ENCODE data around the gene KBTBD13.
A peak's percentile ranks its signal among the peaks of the same experiment; 100 is the strongest.
"Not testable (repeated sequence)": the region's sequence is repeated elsewhere in the genome, so short reads cannot be mapped to it uniquely, and the experiment has no call there.

KBTBD13 gene

DNA sequence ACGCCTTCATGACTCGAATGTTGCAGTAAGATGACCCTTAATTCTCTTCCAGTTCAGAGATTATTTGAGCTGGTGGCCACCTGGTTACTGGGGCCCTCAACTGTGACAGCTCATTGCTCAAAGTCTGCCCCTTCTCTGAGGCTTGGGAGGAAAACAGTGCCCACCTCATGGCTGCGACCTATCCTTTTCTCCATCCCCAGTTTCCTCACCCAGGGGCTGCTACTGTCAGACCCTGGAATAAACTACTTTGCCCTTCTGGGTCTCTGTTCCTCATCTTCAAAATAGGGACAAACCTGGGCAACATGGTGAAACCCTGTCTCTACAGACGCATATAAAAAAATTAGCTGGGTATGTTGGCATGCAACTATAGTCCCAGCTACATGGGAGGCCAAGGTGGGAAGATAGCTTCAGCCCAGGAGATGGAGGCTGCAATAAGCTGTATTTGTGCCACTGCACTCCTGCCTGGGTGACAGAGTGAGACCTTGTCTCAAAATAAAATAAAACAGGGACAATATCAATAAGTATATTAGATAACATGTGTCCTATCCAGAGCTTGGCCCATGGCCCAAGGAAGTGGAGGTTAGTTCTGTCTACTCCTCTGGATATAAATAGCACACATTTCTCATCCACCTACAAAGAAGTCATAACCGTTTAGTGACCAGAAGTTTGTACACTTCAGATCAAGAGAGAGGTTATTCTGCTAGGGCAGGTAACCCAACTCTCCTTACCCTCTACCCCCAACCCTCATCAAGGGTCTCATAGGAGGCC, 6.6 kb upstream of the KBTBD13 start:
- no peak for DNase-seq

DNA sequence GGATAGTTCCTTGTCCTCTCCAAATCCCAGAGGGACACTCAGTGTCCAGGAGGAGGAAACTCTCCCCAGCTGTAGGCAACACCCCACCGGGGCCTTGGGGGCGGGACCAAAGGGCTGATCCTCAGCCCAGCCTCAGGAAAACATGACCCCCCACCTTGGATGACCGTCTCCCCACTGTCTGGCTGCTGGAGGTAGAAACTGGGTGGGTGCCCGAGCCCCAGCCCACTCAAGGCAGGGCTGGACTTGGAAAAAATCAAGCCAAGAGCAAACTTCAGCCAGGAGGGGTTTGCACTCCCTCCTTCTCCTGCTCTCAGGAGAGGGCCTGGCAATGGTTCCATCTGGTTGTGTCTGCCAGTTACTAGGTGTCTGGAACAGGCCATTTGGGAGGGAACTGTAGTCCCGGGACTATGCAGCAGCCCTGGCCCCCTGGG, 5.2 kb upstream of the KBTBD13 start:
- DNase-seq: no peak

DNA sequence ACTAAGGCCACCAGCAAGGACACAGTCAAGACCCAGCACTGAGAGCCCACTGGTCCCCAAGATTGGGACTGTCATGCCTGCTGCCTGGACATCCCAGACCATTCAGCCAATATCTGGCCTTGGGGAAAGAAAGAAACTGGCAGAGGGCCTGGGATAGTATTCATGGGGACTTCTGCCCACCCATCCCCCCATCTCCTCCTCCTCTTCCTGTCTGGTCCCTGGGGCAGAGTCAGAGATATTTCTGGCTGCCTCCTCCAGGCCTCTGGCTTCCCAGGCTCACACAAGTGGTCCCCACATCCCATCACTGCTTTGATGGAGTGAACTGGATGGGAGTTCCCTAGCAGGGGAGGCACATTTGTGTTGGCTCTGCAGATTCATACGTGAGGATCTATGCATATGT, 4.5 kb upstream of the KBTBD13 start:
- peak; percentile 38 for DNase-seq

DNA sequence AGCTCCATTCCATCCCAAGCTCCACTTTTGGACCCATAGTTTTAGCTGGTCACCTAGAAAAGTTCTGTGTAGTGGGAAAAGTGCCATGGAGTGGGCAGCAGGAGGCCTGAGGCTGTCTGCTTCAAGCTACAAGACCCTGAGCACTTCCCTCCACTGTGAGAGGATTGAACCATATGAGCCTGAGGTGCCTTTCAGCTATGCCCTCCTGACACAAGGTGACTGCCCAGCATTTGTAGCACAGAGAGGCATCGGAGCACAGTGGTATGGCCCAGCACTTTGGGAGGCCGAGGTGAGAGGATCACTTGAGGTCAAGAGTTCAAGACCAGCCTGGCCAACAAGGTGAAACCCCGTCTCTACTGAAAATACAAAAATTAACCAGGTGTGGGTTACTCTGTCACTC, 3.9 kb upstream of the KBTBD13 start:
- DNase-seq: no peak

DNA sequence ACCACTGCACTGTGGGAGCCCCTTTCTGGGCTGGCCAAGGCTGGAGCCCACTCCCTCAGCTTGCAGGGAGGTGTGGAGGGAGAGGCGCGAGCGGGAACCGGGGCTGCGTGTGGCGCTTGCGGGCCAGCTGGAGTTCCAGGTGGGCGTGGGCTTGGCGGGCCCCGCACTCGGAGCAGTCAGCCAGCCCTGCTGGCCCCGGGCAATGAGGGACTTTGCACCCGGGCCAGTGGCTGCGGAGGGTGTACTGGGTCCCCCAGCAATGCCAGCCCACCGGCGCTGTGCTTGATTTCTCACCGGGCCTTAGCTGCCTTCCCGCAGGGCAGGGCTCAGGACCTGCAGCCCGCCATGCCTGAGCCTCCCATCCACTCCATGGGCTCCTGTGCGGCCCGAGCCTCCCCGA, 1.6 kb upstream of the KBTBD13 start:
- not testable (repeated sequence) for DNase-seq

DNA sequence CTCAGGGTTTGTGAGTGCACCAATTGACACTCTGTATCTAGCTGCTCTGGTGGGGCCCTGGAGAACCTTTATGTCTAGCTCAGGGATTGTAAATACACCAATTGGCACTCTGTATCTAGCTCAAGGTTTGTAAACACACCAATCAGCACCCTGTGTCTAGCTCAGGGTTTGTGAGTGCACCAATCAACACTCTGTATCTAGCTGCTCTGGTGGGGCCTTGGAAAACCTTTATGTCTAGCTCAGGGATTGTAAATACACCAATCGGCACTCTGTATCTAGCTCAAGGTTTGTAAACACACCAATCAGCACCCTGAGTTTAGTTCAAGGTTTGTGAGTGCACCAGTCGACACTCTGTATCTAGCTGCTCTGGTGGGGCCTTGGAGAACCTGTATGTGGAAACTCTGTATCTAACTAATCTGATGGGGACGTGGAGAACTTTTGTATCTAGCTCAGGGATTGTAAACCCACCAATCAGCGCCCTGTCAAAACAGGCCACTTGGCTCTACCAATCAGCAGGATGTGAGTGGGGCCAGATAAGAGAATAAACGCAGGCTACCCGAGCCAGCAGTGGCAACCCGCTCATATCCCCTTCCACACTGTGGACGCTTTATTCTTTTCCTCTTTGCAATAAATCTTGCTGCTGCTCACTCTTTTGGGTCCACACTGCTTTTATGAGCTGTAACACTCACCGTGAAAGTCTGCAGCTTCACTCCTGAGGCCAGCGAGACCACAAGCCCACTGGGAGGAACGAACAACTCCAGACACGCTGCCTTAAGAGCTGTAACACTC, 745 bp upstream of the KBTBD13 start:
- DNase-seq: not testable (repeated sequence)

DNA sequence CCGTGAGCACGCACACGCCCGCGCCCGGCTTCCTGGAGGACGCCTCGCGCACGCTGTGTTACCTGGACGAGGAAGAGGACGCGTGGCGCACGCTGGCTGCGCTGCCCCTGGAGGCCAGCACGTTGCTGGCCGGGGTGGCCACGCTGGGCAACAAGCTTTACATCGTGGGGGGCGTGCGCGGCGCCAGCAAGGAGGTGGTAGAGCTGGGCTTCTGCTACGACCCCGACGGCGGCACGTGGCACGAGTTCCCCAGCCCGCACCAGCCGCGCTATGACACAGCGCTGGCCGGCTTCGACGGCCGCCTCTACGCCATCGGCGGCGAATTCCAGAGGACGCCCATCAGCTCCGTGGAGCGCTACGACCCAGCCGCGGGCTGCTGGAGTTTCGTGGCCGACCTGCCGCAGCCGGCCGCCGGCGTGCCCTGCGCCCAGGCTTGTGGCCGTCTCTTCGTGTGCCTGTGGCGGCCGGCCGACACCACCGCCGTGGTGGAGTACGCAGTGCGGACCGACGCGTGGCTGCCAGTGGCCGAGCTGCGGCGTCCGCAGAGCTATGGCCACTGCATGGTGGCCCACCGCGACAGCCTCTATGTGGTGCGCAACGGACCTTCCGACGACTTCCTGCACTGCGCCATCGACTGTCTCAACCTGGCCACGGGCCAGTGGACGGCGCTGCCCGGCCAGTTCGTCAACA, 890 bp downstream of the KBTBD13 start:
- DNase-seq: no peak

DNA sequence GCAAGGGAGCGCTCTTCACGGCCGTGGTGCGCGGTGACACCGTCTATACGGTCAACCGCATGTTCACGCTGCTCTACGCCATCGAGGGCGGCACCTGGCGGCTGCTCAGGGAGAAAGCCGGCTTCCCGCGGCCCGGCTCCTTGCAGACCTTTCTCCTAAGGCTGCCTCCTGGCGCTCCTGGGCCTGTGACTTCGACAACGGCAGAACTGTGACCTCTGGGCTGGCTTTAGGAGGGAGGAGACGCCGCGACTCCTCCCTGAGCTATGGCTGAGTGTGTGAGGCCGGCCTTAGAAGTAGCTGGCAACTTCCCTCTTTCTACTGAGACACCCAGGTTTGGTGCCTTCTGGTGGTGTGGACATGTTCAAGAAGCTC, 1.4 kb downstream of the KBTBD13 start:
- peak; percentile 49 for DNase-seq

DNA sequence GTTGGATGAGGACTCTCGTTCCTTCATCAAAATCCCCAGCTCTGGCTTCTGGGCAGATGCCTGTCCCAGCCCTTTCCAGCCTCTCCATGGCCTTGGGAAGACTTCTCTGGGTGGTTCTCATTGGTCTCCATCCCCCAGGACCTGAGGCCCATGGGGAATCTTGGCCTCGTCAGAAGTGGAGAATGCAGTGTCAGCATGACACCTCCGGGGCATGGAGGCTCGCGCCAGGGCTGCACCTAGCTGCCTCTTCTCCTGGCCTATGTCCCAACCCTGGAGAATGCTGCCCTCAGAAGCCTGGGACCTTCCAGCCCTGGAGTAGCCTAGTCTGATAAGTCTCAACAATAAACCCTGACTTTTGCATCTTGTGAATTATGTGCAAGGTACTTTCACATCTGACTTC, 3.0 kb downstream of the KBTBD13 start:
- DNase-seq: no peak

DNA sequence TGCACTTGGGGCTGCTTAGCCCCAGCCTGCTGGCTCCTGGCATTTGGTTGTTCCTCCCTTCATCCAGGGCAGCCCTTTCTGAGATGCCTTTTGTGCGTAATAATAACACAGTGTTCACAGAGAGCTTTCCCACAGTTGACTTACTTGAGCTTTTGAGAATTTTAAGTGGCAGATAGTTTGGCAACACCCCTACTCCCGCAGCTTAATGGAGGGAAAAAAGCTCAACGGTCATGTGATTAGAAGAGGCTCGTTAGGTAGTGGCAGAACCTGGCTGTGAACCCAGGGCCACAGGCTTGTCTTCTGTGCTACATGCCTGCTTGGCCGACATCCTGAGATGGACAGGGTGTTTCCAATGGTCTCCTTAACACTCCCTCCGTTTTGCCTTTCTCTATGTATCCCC, 4.7 kb downstream of the KBTBD13 start:
- DNase-seq: no peak

DNA sequence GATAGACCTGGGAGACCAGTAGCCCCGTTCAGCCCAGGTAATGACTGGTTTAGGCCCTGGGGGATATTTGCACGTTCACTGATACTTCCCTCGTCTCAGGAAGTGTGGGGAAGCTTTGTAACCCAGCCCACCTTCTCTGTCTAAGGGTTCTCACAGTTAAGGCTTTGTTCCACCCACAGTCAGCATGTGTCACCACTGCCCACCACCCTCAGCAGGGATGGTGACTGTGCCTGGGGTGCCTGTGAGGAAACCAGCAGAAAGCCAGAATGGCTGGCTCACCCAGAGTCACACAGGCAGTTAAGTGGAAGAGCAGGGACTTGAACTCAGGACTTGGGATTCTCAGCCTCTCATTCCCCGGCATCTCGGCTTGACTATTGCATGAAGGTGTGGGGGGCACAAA, 5.2 kb downstream of the KBTBD13 start:
- no peak for DNase-seq

DNA sequence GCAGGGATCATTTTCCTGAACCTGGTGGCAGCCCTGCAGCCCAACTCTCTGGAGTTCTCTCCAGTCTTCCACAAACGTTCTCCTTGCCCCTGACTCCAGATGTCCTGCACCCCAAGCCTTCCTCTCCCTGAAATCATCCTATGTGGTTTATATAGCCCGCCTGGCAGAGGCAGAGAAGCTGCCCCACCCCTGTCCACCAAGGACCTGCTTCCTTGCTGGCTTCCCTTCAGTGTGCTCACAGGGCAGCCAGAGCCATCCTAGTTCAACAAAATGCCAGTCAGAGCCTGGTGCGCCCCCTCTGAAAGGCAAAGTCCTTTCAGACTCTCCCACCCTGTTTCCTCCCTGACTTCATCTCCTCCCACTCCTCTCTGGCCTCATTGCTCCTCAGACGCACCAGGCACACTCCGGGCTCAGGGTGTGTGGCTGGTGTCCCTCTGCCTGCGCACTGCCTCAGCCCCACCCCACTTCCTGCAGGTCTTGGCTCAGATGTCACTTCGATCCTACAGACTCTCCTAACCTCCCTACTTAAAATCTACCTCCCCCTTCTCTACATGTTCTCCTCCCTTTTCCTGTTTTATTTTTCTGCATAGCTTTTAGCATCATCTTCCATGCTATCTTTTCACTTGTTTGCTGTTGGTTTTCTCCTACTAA, 5.9 kb downstream of the KBTBD13 start:
- DNase-seq: no peak

DNA sequence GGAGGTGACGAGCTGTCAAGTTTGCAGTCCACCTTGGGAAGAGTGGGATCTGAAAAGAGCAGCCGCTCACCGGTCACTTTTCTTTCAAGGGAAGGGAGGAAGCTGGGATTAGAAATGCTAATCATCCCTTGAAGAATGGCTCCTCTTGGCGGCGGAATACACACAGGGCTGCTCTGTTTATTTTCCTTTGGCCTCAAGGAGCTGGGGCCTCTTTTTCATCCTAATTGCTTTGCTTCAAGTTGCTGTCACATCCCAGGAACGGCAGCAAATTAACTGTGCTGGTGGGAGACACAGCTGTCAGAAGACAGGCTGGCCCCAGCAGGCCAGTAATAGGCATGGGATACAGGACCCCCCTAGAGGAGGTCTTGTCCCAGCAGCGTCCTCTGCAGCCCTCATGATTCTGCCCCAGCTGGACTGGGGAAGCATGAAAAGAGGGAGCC, 6.7 kb downstream of the KBTBD13 start:
- DNase-seq: peak; percentile 20

DNA sequence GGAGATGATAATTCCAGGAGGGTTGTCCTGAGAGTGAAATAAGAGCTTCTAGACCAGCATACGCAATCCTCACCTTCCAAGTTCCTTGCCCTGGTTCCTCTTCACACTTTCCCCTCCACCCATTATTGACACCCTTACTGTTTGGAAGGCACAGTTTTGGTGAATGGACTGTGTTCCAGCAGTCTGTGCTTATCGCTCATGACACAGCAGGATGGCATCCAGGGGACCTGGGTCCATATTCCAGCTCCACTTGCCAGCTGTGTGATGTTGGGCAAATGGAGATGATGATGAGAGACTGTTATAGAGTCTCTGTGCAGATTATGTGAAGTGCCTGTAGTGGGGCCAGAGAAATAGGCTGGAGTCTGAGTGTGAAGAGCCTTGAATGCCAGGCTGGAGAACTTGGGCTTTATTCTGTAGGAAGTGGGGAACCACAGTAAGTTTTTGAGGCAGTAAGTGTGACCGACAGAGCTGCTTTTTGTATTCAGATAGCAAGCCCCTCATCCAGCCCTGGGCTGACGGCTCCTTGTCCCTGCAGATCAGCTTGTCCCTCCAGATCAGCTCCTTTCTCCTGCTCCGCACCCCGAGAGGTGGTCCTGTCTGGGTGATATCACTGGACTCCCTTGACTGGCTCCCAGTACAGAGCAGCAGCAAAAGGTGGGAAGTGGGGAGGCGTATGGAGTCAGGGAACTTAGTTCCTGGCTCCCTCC, 8.1 kb downstream of the KBTBD13 start:
- no peak for DNase-seq

DNA sequence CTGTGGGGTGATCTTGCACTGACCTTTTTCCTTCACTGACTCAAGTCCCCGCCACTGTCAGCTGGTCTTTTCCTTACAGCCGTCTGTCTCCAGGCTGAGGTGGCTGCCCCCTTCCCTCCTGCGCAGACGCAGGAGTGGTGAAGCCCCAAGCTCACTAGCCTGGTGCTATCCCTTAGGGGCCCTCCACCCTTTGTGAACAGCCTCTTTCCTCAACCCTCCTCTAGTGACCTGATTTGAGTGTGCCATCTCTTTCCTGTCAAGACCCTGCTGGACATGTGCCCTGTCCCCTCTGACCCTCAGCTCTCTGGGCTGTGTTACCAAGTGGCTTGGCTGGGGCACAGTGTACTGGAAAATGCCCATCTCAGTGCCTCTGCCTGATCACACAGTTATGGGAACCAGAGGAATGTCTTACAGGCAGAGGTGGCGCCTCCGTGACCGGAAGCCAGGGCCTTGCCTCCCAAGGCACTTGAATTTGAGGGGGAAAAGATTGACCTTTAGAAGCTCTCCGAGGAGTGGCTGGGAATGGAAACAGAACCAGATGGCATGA, 8.7 kb downstream of the KBTBD13 start:
- DNase-seq: no peak

DNA sequence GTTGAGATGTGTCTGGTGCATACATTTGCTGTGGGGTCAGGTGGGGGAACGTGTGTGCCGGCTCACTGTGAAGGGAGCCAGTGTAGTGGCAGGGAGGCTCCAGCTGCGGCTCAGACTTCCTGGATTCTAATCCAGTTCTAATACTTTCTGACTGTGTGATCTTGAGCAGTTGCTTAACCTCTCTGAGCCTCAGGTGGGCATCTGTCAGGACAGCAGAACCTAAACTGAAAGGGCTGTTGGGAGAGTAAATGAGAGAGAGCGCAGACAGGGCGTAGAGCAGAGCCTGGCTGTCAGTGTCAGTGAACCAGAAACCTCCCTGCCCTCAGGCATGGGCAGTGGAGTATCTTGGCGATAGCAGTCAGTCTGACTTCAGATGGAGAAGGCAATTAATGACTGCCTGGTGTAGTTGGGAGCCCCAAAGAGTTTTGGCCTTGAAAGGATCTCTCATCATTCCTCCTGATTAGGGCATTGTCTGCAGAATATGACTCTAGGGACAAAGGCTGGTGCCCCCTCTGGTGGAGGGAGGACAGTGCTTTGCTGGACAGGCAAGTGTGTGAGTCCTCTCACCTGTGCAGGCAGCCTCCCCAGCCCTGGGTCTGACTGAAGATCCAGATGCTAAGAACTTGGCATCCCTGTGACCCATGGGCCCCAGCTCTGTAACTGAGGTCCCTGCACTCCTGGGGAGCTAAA, 9.6 kb downstream of the KBTBD13 start:
- no peak for DNase-seq

DNA sequence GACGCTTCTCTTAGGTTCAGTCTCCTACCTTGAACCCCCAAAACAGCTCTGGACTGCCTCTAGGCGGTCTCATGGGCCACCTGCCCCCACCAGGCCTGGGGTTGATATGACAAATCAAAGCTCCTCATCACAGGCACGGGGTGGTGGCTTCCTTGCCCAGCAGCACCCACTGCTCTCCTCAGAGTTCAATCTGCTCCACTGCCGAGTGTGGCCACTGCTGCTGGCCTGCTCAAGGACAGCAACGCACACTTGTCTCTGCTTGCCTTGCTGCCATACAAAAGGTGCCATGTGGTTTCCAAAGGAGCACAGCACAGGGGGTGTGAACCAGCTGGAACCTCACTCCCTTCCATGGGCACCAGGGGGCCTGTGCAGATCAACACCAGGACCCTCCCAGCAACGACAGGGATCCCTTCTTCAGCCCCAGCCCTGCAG, 10.2 kb downstream of the KBTBD13 start:
- no peak for DNase-seq

DNA sequence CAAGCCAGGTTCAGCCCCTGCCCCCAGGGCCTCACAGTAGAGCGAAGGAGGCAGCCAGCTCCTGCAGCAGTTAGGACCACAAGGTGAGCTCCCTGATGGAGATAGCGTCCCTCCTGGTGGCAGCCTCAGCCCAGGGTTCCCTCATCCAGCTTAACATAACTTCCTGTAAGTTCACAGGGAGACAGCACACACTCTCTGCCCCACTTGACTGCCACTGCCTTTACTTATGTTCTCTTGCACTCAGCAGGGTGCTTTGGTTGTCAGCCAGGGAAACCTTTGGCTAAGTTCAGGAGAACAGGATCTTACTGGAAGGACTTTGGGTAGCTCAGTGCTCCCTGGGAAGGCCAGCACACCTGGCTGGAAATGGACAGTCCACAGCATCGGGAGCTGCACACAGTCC, 10.9 kb downstream of the KBTBD13 start:
- DNase-seq: no peak

DNA sequence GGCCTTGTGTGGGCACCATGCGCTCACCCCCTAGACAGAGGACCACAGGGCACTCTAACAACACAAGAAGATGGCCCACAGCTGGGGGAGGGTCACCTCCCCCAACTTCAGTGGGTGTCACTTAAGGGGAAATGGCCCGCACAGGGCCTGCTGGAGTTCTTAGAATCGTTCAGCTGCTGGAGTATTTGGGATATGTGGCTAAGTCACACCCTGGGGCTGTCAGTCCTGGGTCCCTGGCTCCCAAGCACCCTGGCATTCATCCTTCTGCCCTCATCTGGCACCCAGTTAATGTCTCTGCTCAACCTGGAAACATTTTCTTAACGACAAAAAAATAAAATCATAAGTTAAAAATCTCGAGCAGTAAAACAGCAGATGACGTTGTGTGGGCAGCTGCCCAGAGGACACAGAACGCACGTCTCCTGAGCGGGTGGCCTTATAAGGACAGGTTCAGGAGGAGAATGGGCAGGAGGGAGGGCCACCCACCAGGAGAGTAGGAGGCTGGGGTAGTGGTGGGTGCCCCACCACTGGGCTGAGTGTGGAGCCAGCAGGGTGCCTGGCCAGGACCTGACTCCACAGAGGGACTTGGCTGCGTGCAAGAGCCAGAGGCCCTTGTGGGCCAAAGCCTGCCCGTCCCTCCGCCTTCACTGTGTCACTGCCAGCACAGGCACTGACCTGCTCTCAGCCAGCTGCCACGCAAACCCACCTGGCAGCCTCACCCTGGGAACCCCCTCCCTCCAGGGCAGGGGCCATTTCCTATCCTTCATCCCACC, 11.5 kb downstream of the KBTBD13 start:
- DNase-seq: no peak

DNA sequence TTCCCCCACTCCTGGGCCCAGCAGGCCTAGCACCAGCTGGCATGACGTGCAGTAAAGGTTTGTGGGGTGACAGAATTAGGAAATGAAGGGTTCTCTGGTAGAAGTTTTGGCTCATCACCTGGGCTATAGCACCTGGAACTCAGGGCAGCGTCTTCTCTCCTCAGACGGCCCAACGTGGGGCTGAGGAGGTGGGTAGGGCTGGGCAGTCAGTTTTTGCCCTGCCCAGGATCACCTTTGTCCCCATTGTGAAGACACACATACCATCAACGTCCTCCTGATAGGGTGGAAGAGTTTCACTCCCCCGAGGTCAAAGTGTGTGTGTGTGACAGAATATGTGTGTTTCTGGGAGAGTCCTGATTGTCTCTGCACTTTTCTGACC, 12.1 kb downstream of the KBTBD13 start:
- DNase-seq: no peak

All from fibroblast of skin of abdomen (primary cell).